Dedifferentiated amniotic fluid mesenchymal stem cell (primary cell): Measurements from ENCODE around the gene POP7.
"Not testable (repeated sequence)": the region's sequence is repeated elsewhere in the genome, so short reads cannot be mapped to it uniquely, and the experiment has no call there.

Source experiments
- DNase-seq: peaks from one replicate; pipeline ENCODE4 v3.0.0-alpha.2; 2016; ENCODE audit errors: extremely low spot score

Gene POP7

DNA sequence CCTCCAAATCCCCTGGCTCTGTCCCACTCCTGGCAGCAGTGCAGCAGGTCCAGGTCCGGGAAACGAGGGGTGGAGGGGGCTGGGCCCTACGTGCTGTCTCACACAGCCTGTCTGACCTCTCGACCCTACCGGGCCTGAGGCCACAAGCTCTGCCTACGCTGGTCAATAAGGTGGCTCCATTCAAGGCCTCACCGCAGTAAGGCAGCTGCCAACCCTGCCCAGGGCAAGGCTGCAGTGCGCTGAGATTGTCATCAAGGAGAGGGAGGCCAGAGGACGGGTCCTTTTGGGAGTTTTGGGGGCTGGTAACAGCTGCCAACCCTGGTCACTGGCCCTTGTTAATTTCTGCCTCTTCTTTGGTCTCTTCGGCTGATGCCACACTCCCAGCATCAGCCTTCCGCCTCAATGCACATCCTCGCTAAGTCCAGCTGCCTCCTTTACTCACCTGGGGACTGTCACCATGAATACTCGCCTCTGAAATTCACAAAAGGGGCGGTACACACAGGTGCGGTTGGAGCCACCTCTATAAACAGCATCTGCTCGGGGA, 17.9 kb downstream of the POP7 start:
- no peak for DNase-seq

DNA sequence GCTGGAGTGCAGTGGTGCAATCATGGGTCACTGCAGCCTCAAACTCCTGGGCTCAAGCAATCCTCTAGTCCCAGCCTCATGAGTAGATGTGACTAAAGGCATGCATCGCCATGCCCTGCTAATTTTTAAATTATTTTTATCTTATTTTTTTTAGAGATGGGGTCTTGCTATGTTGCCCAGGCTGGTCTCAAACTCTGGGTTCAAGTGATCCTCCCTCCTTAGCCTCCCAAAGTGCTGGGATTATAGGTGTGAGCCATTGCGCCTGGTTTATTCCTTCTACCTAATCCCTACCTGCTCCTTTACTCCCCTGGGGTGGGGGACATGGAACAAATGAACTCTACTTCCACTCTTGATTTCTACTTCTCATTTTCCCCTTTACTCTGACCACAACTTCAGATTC, 18.4 kb downstream of the POP7 start:
- not testable (repeated sequence) for DNase-seq

DNA sequence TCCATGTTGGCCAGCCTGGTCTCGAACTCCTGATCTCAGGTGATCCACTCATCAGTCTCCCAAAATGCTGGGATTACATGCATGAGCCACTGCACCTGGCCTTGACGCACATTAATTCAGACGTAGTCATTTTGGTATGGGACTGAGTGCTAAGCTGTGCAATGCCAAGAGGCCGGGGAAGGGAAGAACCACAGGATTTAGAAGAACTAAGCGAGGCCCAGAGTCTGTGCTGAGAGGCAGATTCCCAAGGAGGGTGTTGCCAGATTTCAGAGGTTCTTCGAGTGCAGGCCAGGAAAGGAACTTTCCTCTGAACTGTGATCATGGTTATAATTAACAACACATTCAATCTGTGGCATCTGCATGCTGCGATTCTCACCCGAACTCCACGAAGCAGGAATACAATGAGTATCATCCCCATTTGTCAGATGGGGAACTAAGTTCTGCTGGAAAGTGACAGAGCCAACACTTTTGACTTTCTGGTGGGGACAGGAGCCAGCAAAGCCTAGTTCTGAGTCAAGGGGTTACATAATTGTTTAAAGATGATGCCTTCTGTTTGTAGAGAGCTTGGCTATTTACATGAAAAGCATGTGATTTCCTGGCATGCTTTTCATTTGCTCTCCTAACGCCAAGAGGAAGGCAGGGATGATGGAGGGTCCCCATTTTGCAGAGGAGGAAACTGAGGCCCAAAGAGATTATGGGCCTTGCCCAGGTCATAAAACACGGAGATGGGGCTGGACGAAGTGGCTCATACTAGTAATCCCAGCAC, 21.3 kb downstream of the POP7 start:
- DNase-seq, result peak; percentile 93

DNA sequence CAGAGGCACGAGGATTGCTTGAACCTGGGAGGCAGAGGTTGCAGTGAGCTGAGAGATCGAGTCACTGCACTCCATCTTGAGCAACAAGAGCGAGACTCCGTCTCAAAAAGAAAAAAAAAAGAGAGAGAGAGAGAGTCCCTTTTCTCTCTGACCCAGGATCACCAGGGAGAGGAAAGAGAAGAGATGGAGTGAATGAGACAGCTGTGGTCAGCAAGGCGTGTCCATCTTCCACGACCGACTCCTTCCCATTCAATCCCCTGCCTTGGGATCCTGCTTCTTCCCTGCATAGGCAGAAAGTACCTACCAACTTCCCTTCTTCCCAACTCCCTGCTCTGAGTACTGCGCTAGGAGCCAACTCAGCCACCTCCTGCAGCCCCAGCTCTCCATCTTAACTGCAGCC, 22.3 kb downstream of the POP7 start:
- no peak for DNase-seq

DNA sequence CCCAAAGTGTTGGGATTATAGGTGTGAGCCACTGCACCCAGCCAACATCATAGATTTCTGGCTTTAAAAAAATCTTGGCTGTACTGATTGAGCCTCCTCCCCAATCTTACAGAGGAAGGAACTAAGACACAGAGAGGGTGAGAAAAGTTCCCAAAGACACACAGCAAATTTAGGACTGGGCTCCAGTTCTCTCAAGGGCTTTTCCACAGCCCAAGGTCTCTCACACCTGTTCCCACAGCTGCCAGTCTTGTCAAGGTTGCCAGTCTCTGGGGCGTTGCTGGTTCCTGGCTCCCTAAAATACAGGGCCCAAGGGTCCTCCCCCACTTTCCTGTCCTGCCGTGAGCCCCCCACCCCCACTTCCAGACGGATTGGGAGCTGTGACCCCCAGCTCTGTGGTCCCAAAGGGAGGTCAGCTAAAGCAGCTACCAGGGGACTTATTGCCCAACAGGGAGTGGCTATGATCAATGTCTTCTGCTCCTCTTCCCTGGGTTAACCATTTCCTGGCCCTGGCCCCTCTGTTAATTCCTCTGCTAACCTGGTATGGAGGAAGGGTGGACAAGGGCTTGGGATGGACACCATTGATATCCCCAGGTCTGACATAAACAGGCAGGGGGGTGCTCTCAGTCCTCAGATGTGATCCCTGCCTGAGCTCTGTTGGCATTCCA, 24.3 kb downstream of the POP7 start:
- DNase-seq, result peak; percentile 8

DNA sequence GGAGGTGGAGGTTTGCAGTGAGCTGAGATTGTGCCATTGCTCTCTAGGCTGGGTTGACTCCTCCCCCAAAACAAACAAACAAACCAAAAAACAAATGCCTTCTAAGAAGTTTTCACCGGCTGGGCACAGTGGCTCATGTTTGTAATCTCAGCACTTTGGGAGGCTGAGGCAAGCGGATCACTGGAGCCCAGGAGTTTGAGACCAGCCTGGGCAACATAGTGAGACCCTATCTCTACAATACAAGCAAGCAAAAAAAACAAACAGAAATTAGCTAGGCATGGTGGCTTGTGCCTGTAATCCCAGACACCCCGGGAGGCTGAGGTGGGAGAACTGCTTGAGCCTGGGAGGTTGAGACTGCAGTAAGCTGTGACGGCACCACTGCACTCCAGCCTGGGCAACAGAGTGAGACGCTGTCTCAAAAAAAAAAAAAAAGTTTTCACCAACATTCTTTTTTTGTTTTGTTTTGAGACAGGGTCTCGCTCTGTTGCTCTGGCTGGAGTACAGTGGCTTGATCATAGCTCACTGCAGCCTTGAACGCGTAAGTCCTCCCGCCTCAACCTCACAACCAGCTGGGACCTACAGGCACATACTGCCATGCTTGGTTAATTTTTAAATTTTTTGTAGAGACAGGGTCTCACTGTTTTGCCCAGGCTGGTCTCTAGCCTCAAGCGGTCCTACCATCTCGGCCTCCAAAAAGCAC, 26.2 kb downstream of the POP7 start:
- DNase-seq, result no peak

DNA sequence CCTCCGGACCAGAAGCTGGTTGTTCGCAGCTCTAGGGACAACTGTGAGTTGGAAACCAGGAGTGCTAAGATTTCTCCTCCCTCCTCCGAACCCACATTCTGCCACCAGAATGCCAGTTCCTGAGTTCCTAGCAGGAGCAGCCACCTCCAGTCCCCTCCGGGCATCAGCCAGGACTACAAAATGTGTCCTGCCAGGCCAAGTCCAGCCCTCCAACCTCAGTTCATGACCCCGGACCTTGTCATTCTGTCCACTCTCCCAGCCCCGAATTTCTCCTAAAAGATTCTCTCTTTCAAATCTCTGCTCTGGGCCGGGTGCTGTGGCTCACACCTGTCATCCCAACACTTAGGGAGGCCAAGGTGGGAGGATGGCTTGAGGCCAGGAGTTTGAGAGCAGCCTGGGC, 29.8 kb downstream of the POP7 start:
- DNase-seq, result no peak

DNA sequence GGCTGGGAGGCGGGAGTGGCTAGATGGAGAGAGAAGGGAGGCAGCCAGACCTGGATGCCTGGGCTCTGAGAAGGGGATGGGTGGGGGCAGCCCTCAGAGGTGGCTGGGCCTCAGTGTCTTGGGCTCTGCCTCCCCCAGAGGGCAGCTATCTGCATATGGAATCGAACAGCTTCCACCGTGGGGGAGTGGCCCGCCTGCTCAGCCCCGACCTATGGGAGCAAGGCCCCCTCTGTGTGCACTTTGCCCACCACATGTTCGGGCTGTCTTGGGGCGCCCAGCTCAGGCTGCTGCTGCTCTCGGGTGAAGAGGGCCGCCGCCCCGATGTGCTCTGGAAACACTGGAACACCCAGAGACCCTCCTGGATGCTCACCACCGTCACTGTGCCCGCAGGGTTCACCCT, 30.8 kb downstream of the POP7 start:
- no peak for DNase-seq

DNA sequence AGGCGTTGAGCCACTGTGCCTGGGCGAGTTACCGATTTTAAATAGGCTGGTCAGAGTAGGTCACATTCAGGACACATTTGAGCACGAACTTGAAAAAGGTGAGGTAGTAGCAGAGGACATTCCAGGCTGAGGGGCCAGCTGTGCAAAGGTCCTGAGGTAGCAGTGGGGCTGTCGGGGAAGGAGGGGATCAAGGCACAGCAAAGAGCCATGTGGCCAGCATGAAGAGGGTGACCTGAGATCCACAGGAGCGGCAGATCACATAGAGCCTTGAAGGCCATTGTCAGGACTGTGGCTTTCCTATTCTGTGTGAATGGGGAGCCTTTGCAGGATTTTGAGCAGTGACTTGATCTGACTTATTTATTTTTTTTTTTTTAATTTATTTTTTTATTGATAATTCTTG, 34.0 kb downstream of the POP7 start:
- DNase-seq, result no peak

DNA sequence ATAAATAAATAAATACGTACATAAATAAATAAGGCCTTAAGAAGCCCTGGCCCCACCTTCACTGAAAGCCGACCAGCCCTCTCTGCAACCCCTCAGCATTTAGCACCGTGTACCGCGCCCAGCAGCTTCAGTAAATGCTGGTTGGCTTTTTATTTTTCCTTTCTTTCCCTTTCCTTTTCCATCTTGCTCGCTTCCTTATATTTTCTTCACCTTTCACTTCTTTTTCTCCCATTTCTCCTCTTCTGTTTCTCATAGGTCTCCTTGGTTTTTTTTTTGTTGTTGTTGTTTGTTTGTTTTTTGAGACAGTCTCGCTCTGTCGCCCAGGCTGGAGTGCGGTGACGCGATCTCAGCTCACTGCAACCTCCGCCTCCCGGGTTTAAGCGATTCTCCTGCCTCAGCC, 38.7 kb downstream of the POP7 start:
- no peak for DNase-seq

DNA sequence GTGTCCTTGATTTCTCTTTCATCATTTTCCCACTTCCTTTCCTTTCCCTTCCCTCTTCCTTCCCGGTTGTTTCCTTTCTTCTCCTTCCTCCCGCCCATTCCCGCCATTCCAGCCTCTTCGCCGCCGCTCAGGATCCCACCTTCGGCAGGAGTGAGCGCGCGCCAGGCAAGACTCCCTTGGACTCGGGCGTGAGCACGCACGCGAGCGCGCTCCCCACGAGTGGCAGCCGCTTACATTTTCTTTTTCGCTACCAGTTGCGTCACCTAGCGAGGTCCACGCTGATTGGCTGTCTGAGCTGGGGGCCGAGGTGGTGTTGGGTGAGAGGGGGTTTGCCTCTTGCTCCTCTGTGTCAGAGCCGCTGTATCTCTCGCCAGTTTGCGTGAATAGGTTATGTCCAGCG, 39.3 kb downstream of the POP7 start:
- peak; percentile 36 for DNase-seq

DNA sequence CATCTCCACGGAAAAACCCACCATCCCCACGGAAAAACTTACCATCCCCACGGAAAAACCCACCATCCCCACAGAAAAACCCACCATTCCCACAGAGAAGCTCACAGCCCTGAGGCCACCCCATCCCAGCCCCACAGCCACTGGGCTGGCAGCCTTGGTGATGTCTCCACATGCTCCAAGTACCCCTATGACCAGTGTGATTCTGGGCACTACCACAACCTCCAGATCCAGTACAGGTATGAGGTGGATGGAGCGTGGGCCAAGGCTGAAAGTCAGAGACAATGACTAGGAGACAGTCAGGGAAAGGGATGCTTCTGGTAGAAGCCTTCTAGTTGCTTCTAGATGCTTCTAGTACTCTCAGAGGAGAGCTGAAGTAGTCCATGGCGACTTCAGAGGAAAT, 47.1 kb downstream of the POP7 start:
- no peak for DNase-seq

DNA sequence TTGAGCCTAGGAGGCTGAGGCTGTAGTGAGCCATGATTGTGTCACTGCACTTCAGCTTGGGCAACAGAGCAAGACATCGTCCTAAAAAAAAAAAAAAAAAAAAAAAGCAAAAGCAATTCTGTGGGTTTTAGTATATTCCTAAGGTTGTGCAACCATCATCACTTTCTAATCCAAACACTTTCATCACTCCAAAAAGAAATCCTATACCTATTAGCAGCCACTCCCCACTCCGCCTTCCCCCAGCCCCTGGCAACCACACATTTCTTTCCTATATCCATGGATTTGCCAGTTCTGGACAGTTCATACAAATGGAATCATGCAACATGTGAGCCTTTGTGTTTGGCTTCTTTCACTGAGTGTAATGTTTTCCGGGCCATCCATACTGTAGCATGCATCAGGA, 47.8 kb downstream of the POP7 start:
- DNase-seq, result peak; percentile 16
